ENCODE results near the gene LMAN1L.

Gene LMAN1L

DNA sequence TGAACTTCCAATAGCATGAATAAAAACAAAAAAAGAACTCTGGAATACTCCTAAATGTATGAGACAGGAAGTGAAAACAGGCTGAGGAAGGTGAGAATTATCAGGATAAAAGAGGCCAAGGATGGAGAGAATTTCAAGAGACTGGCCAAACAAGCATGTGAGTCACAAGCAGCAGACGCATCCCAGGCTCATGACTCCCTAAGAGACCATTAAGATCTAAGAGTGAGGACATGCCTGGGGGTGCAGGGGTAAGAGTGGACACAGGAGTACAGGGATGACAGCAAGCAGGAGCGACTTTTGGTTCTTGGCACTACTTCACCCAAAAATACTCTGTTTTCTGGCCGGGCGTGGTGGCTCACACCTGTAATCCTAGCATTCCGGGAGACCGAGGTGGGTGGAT, 53.5 kb downstream of the LMAN1L start:
- no peak overlapping the region for H2AFZ ChIP-seq (ENCODE audit: low read length)
- H3F3A ChIP-seq (ENCODE audit: insufficient read depth, low read length): peaks cover 13% of the 10 kb centered on the region
- DNase-seq: no peak
- no peak overlapping the region for H3K9ac ChIP-seq (ENCODE audit: low read length)
- H3K36me3 ChIP-seq (replicated peaks; ENCODE audit: insufficient read depth, low read length): 0 out of 2 replicates have a peak, but pooled peaks cover 4% of the 10 kb centered on the region
- H3K4me1 ChIP-seq (ENCODE audit: low read length): peaks cover 17% of the 10 kb centered on the region
- TF ChIP-seq EZH2phosphoT487 (IDR thresholded peaks at IDR 0.05; ENCODE audit: low read length) (no peak), EZH2 (optimal IDR thresholded peaks at IDR 0.05; ENCODE audit: low read depth, low read length) (no peak)
- TF ChIP-seq, protein P1, sequence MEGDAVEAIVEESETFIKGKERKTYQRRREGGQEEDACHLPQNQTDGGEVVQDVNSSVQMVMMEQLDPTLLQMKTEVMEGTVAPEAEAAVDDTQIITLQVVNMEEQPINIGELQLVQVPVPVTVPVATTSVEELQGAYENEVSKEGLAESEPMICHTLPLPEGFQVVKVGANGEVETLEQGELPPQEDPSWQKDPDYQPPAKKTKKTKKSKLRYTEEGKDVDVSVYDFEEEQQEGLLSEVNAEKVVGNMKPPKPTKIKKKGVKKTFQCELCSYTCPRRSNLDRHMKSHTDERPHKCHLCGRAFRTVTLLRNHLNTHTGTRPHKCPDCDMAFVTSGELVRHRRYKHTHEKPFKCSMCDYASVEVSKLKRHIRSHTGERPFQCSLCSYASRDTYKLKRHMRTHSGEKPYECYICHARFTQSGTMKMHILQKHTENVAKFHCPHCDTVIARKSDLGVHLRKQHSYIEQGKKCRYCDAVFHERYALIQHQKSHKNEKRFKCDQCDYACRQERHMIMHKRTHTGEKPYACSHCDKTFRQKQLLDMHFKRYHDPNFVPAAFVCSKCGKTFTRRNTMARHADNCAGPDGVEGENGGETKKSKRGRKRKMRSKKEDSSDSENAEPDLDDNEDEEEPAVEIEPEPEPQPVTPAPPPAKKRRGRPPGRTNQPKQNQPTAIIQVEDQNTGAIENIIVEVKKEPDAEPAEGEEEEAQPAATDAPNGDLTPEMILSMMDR (IDR thresholded peaks at IDR 0.05; ENCODE audit: low read length): no peak
- H3K79me2 ChIP-seq (ENCODE audit: low read length): peaks cover 89% of the 10 kb centered on the region
- no peaks in the 10 kb centered on the region for H3K9me3 ChIP-seq (replicated peaks; ENCODE audit: insufficient read depth, low read length)
- H4K20me1 ChIP-seq (ENCODE audit: insufficient read depth, low read length): 0 out of 2 replicates have a peak, but pooled peaks cover 6% of the 10 kb centered on the region
- no peak overlapping the region for H3K4me3 ChIP-seq (ENCODE audit: low read length)
- H3K27me3 ChIP-seq (replicated peaks; ENCODE audit: insufficient read depth, low read length): no peaks in the 10 kb centered on the region
- H3K27ac ChIP-seq (ENCODE audit: low read length): no peak overlapping the region
- no peaks in the 10 kb centered on the region for H3K9me2 ChIP-seq (replicated peaks; ENCODE audit: insufficient read depth, low read length)
- no peak overlapping the region for H3K4me2 ChIP-seq (ENCODE audit: low read depth, low read length)

DNA sequence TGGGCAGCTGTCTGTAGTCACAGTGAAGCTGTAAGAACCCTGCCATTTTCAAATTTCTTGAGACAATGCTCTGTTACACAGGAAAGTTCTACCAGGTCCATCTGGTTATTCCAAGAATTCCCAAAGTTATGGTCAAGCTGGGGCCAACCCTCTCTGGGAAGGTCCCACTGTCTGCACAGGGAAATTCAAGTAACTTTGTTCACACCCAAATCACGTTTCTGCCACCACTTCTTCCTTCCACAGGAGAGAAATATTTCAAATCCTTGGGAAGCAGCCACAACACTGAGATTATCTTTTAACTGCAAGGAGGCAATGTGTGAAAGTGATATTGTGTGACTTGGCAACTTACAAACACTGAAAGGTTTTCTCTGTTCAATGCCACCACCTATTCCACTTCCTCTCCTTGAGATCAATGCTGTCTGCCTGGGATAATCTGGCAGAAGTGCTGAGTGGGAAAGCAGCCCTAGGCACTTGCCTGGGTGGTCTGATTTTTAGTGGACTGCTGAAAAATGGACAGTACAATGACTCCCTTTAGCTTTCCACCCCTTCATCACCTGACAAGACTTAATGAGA, 54.9 kb downstream of the LMAN1L start:
- no peak overlapping the region for H2AFZ ChIP-seq (ENCODE audit: low read length)
- no peak overlapping the region for H3K9ac ChIP-seq (ENCODE audit: low read length)
- H3K27me3 ChIP-seq (replicated peaks; ENCODE audit: insufficient read depth, low read length): no peaks in the 10 kb centered on the region
- no peak overlapping the region for H3K4me3 ChIP-seq (ENCODE audit: low read length)
- no peak for DNase-seq
- no peaks in the 10 kb centered on the region for H3K9me3 ChIP-seq (replicated peaks; ENCODE audit: insufficient read depth, low read length)
- 0 out of 2 replicates have a peak, but pooled peaks cover 4% of the 10 kb centered on the region for H3K36me3 ChIP-seq (replicated peaks; ENCODE audit: insufficient read depth, low read length)
- H4K20me1 ChIP-seq (ENCODE audit: insufficient read depth, low read length): 0 out of 2 replicates have a peak, but pooled peaks cover 6% of the 10 kb centered on the region
- H3K4me1 ChIP-seq (ENCODE audit: low read length): peaks cover 20% of the 10 kb centered on the region
- no peaks in the 10 kb centered on the region for H3K9me2 ChIP-seq (replicated peaks; ENCODE audit: insufficient read depth, low read length)
- no peak overlapping the region for H3K4me2 ChIP-seq (ENCODE audit: low read depth, low read length)
- TF ChIP-seq EZH2phosphoT487 (IDR thresholded peaks at IDR 0.05; ENCODE audit: low read length): no peak
- TF ChIP-seq EZH2 (optimal IDR thresholded peaks at IDR 0.05; ENCODE audit: low read depth, low read length): no peak
- TF ChIP-seq, protein P1 (IDR thresholded peaks at IDR 0.05; ENCODE audit: low read length): no peak
- peaks cover 15% of the 10 kb centered on the region for H3F3A ChIP-seq (ENCODE audit: insufficient read depth, low read length)
- H3K79me2 ChIP-seq (ENCODE audit: low read length): peaks cover 93% of the 10 kb centered on the region
- no peak overlapping the region for H3K27ac ChIP-seq (ENCODE audit: low read length)

DNA sequence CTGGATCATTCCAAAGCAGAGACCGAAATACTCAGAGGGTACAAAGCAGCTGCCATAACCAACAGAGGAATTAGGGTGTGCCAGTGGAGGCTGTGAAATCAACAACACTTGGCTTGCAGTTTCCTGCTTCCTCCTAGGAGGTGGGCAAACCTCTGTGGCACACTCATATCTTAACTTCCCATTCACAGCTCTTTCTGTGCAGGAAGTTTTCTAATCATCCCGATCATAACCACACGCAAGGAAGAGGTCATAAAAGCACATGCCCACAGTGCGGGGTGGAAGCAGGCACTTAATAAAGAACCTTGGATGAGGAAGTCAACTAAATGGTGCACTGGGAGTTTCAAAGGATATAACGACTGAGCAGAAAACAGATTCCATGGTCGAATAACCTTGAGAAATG, 55.4 kb downstream of the LMAN1L start:
- Histone ChIP-seq H3F3A (ENCODE audit: insufficient read depth, low read length) (peaks cover 15% of the 10 kb centered on the region), H3K9ac (ENCODE audit: low read length) (no peak overlapping the region), H3K4me2 (ENCODE audit: low read depth, low read length) (no peak overlapping the region), H3K9me3 (replicated peaks; ENCODE audit: insufficient read depth, low read length) (no peaks in the 10 kb centered on the region), H3K27me3 (replicated peaks; ENCODE audit: insufficient read depth, low read length) (no peaks in the 10 kb centered on the region), H3K79me2 (ENCODE audit: low read length) (peaks cover 93% of the 10 kb centered on the region), H2AFZ (ENCODE audit: low read length) (no peak overlapping the region), H3K9me2 (replicated peaks; ENCODE audit: insufficient read depth, low read length) (no peaks in the 10 kb centered on the region), H3K27ac (ENCODE audit: low read length) (no peak overlapping the region), H3K36me3 (replicated peaks; ENCODE audit: insufficient read depth, low read length) (0 out of 2 replicates have a peak, but pooled peaks cover 4% of the 10 kb centered on the region), H4K20me1 (ENCODE audit: insufficient read depth, low read length) (0 out of 2 replicates have a peak, but pooled peaks cover 6% of the 10 kb centered on the region), H3K4me3 (ENCODE audit: low read length) (no peak overlapping the region), H3K4me1 (ENCODE audit: low read length) (peaks cover 20% of the 10 kb centered on the region)
- no peak for DNase-seq
- TF ChIP-seq EZH2phosphoT487 (IDR thresholded peaks at IDR 0.05; ENCODE audit: low read length) (no peak), EZH2 (optimal IDR thresholded peaks at IDR 0.05; ENCODE audit: low read depth, low read length) (no peak)
- TF ChIP-seq, protein P1 (IDR thresholded peaks at IDR 0.05; ENCODE audit: low read length): no peak
